IMR-90 (cell line): ENCODE results near the gene ATP2B2. TPM values are rescaled to one million over a fixed set of nuclear protein-coding genes. Genes with fewer than 3 reads are reported as not detected.

Experiments
- ATAC-seq: fragments of 200-7000 bp; cut with Tn5 transposase; 2 replicates; pipeline ENCODE4 v1.9.1; 2020; ENCODE audit warnings: low read depth, mild to moderate bottlenecking, moderate library complexity
- BruUV-seq: library from RNA; stranded (reverse); fragments of 400-500 nt; replicated peaks from 2 replicates; lab custom pipeline; 2021; lab: Mats Ljungman, UMichigan
- CTCF ChIA-PET: fragments of 300-600 bp; formaldehyde crosslinking; extraction: SDS; loops from one replicate; lab custom pipeline; 2021; ENCODE audit warnings: antibody characterized with exemption; lab: Yijun Ruan, JAX
- POLR2A ChIA-PET: fragments of 300-600 bp; sonication (Branson Sonifier 250); formaldehyde crosslinking; loops from one replicate; lab custom pipeline; 2022; ENCODE audit warnings: antibody characterized with exemption; ENCODE audit not compliant: unreplicated experiment; lab: Charles Lee
- DNase-seq: peaks from one replicate; pipeline ENCODE4 v3.0.0; 2013
- H2AFZ ChIP-seq: replicated peaks from 2 replicates; pipeline ENCODE3; 2013; ENCODE audit warnings: low read length, mild to moderate bottlenecking; ENCODE audit not compliant: poor library complexity
- H2AK5ac ChIP-seq: 2 replicates; pipeline ENCODE4 v1.6.1; 2013; ENCODE audit warnings: low read depth, low read length, inconsistent platforms
- H2AK9ac ChIP-seq: replicated peaks from 2 replicates; pipeline ENCODE3; 2013; ENCODE audit warnings: mild to moderate bottlenecking, low read depth, low read length, moderate library complexity; ENCODE audit not compliant: poor library complexity
- H2BK120ac ChIP-seq: 2 replicates; pipeline ENCODE4 v1.6.1; 2013; ENCODE audit warnings: low read depth, low read length, inconsistent platforms
- H2BK15ac ChIP-seq: 3 replicates; pipeline ENCODE4 v1.6.1; 2013; ENCODE audit warnings: low read depth, low read length, inconsistent platforms
- H2BK20ac ChIP-seq: 2 replicates; pipeline ENCODE4 v1.6.1; 2013; ENCODE audit warnings: low read depth, mild to moderate bottlenecking, inconsistent platforms, low read length, moderate library complexity
- H2BK5ac ChIP-seq: 2 replicates; pipeline ENCODE4 v1.6.1; 2013; ENCODE audit warnings: mild to moderate bottlenecking, low read depth, low read length, inconsistent platforms; ENCODE audit not compliant: poor library complexity, severe bottlenecking
- H3K14ac ChIP-seq: replicated peaks from 2 replicates; pipeline ENCODE4 v1.6.1; 2013; ENCODE audit warnings: low read depth, low read length, inconsistent platforms
- H3K18ac ChIP-seq: 2 replicates; pipeline ENCODE4 v1.6.1; 2013; ENCODE audit warnings: low read depth, low read length, control low read depth
- H3K23ac ChIP-seq: 2 replicates; pipeline ENCODE4 v1.6.1; 2013; ENCODE audit warnings: low read depth, low read length, inconsistent platforms
- H3K27ac ChIP-seq: 2 replicates; pipeline ENCODE4 v1.5.1; 2013; ENCODE audit warnings: mild to moderate bottlenecking, control low read depth, low read length; ENCODE audit not compliant: insufficient read depth
- H3K27me3 ChIP-seq: 2 replicates; pipeline ENCODE4 v1.6.1; 2013; ENCODE audit warnings: low read length; ENCODE audit not compliant: control insufficient read depth, insufficient read depth
- H3K36me3 ChIP-seq: 2 replicates; pipeline ENCODE4 v1.6.1; 2013; ENCODE audit warnings: low read length, mixed read lengths; ENCODE audit not compliant: control insufficient read depth, insufficient read depth
- H3K4ac ChIP-seq: 2 replicates; pipeline ENCODE4 v1.6.1; 2013; ENCODE audit warnings: low read depth, low read length, inconsistent platforms
- H3K4me1 ChIP-seq: 2 replicates; pipeline ENCODE4 v1.6.1; 2013; ENCODE audit warnings: low read length, mixed read lengths; ENCODE audit not compliant: control insufficient read depth, insufficient read depth
- H3K4me2 ChIP-seq: 2 replicates; pipeline ENCODE4 v1.6.1; 2013; ENCODE audit warnings: low read depth, mild to moderate bottlenecking, control low read depth, low read length, moderate library complexity
- H3K4me3 ChIP-seq: 2 replicates; pipeline ENCODE4 v1.5.1; 2013; ENCODE audit warnings: low read depth, mild to moderate bottlenecking, control low read depth, low read length, moderate library complexity; ENCODE audit not compliant: insufficient read depth
- H3K56ac ChIP-seq: 2 replicates; pipeline ENCODE4 v1.6.1; 2013; ENCODE audit warnings: low read length, inconsistent platforms; ENCODE audit not compliant: insufficient read depth; ENCODE audit errors: extremely low read depth
- H3K79me1 ChIP-seq, 2 experiments: 2 replicates each; pipeline ENCODE4 v1.6.1; 2013; ENCODE audit warnings: low read length in 2 of 2, inconsistent platforms in 1 of 2, low read depth in 1 of 2
- H3K9ac ChIP-seq: 2 replicates; pipeline ENCODE4 v1.6.1; 2013; ENCODE audit warnings: low read depth, low read length, control low read depth
- H3K9me1 ChIP-seq: 2 replicates; pipeline ENCODE4 v1.6.1; 2013; ENCODE audit warnings: low read length, inconsistent platforms; ENCODE audit not compliant: insufficient read depth
- H3K9me3 ChIP-seq: 2 replicates; pipeline ENCODE4 v1.6.1; 2013; ENCODE audit warnings: low read length; ENCODE audit not compliant: control insufficient read depth, insufficient read depth
- H4K20me1 ChIP-seq: 2 replicates; pipeline ENCODE4 v1.6.1; 2013; ENCODE audit warnings: low read length, inconsistent platforms; ENCODE audit not compliant: insufficient read depth
- H4K5ac ChIP-seq: 2 replicates; pipeline ENCODE4 v1.6.1; 2013; ENCODE audit warnings: mild to moderate bottlenecking, low read depth, low read length, control low read depth
- H4K8ac ChIP-seq, 2 experiments: 2 replicates each; pipeline ENCODE4 v1.6.1; 2013; ENCODE audit warnings: low read depth in 2 of 2, low read length in 2 of 2, control low read depth in 1 of 2, inconsistent platforms in 1 of 2
- H4K91ac ChIP-seq: 2 replicates; pipeline ENCODE4 v1.6.1; 2013; ENCODE audit warnings: low read depth, low read length, inconsistent platforms; ENCODE audit not compliant: insufficient read depth
- BHLHE40 ChIP-seq: fragments of 150-350 bp; IDR thresholded peaks from 2 replicates; pipeline ENCODE4 v1.6.1; 2016; ENCODE audit warnings: mild to moderate bottlenecking, low read depth, low read length
- CEBPB ChIP-seq: IDR thresholded peaks from 2 replicates; pipeline ENCODE4 v1.6.1; 2012; ENCODE audit warnings: low read depth, low read length, improper control_type of control experiment
- CHD1 ChIP-seq: IDR thresholded peaks from 2 replicates; pipeline ENCODE4 v1.6.1; 2012; ENCODE audit warnings: low read depth, low read length, improper control_type of control experiment
- FOS ChIP-seq: fragments of 150-350 bp; IDR thresholded peaks from 2 replicates; pipeline ENCODE4 v1.6.1; 2016; ENCODE audit warnings: low read depth, low read length
- MAFK ChIP-seq: IDR thresholded peaks from 2 replicates; pipeline ENCODE4 v1.6.1; 2012; ENCODE audit warnings: low read depth, low read length, improper control_type of control experiment
- MAZ ChIP-seq: IDR thresholded peaks from 2 replicates; pipeline ENCODE4 v1.6.1; 2012; ENCODE audit warnings: low read depth, mild to moderate bottlenecking, low read length, improper control_type of control experiment, moderate library complexity, borderline replicate concordance
- NFE2L2 ChIP-seq: fragments of 150-350 bp; IDR thresholded peaks from 2 replicates; pipeline ENCODE4 v1.6.1; 2016; ENCODE audit warnings: low read depth, mild to moderate bottlenecking, low read length
- POLR2A ChIP-seq: IDR thresholded peaks from 2 replicates; pipeline ENCODE4 v1.6.1; 2012; ENCODE audit warnings: mild to moderate bottlenecking, low read depth, low read length
- RAD21 ChIP-seq: IDR thresholded peaks from 2 replicates; pipeline ENCODE4 v1.6.1; 2012; ENCODE audit warnings: low read length, improper control_type of control experiment
- RFX5 ChIP-seq: IDR thresholded peaks from 2 replicates; pipeline ENCODE4 v1.8.0; 2012; ENCODE audit warnings: low read depth, mild to moderate bottlenecking, low read length, moderate library complexity
- SMC3 ChIP-seq: fragments of 150-350 bp; IDR thresholded peaks from 2 replicates; pipeline ENCODE4 v1.6.1; 2016; ENCODE audit warnings: low read depth, mild to moderate bottlenecking, antibody characterized with exemption, low read length, moderate library complexity
- WGBS, 2 experiments: methylation state at CpG; one replicate each; pipeline versions ENCODE4 v1.1.5 to v1.1.7; 2013; ENCODE audit warnings: missing lambda C conversion rate in 2 of 2; ENCODE audit not compliant: insufficient read length in 1 of 2; ENCODE audit errors: extremely low coverage in 2 of 2; 5-methylcytosine and 5-hydroxymethylcytosine counted together
- dilution Hi-C: fragments of 300-500 bp; cut with HindIII; formaldehyde crosslinking; loops from one replicate; pipeline ENCODE4 v1.14.3; 2018; ENCODE audit warnings: low sequenced_read_pairs; ENCODE audit not compliant: unreplicated experiment
- in situ Hi-C: fragments of 300-500 bp; cut with MboI; formaldehyde crosslinking; loops from 3 replicates; pipeline ENCODE4 v1.14.3; 2019; ENCODE audit warnings: low sequenced_read_pairs, inconsistent platforms, mixed read lengths
- intact Hi-C: fragments of 100-400 bp; cut with micrococcal nuclease; formaldehyde crosslinking; loops from 2 replicates; pipeline ENCODE4 v1.10.0; 2022
- polyA plus RNA-seq, 3 experiments: library from polyadenylated mRNA; depleted of rRNA; stranded (reverse); fragments of >200 nt; gene quantifications; 2 replicates each; pipeline ENCODE4 v1.2.3, GENCODE V29; 2012; ENCODE audit warnings: low replicate concordance in 1 of 3
- total RNA-seq: library from RNA; depleted of rRNA; stranded (reverse); fragments of >200 nt; gene quantifications from 2 replicates; pipeline ENCODE4 v1.2.3, GENCODE V29; 2012
- TF ChIP-seq, protein P1 (sequence below): fragments of 150-350 bp; IDR thresholded peaks from 2 replicates; pipeline ENCODE4 v1.6.1; 2016; ENCODE audit warnings: low read depth, mild to moderate bottlenecking, low read length, moderate library complexity, borderline replicate concordance

Gene ATP2B2
- total and polyA plus RNA-seq, 2 of the 4 experiments (the other 2 are of a cell fraction) = under 0.01 to 0.02 TPM

DNA sequence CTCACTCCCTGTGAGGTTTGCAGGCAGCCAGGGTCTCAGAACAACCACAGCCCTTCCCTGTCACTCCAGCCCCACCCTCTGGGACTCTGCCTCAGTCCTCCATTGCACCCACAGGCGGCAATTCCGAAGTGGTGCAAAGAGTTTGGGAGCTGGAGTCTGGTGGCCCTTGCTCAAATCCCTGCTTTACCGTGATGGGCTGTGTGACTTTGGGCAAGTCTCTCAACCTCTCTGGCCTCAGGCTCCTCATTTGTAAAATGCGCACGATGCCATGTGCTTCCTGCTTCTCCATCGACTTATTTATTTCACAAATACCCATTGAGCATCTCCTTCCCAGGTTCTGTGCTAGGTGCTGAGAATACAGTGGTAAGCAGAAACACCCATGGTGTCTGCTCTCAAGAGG, 7.3 kb upstream of the ATP2B2 start:
- DNase-seq (no peak), ATAC-seq (no peak)
- Histone ChIP-seq H4K20me1 (no peaks in the 10 kb centered on the region), H4K8ac (no peak overlapping the region), H3K79me1 (no peaks in the 10 kb centered on the region), H2AFZ (peak overlapping the region; percentile 13), H2AK9ac (no peak overlapping the region), H3K4me2 (no peak overlapping the region), H2BK15ac (no peak overlapping the region), H3K36me3 (no peaks in the 10 kb centered on the region), H3K4me3 (no peak overlapping the region), H3K4ac (no peak overlapping the region), H3K14ac (no peak overlapping the region), H4K91ac (no peak overlapping the region), H3K9me3 (no peaks in the 10 kb centered on the region), H4K5ac (no peak overlapping the region), H3K23ac (no peak overlapping the region), H2BK20ac (no peak overlapping the region), H3K27ac (no peak overlapping the region), H3K9ac (no peak overlapping the region), H3K18ac (no peak overlapping the region), H2BK5ac (no peak overlapping the region), H3K27me3 (peaks cover 31% of the 10 kb centered on the region), H3K4me1 (no peaks in the 10 kb centered on the region; the same call in 1 of the 2 replicates), H2BK120ac (no peak overlapping the region), H3K56ac (no peak overlapping the region), H2AK5ac (no peak overlapping the region), H3K9me1 (no peaks in the 10 kb centered on the region; the same call in 1 of the 2 replicates)
- WGBS, 2 experiments = no CpG with 5 or more reads among the region's 6 CpGs
- ChIA-PET CTCF (no interaction called here), POLR2A (no interaction called here)
- intact Hi-C loops (no loop called here), in situ Hi-C loops (no loop called here), dilution Hi-C loops (no loop called here)
- TF ChIP-seq RFX5 = no peak
- no peak for TF ChIP-seq RAD21
- TF ChIP-seq MAFK = no peak
- no peak for TF ChIP-seq CEBPB
- no peak for TF ChIP-seq SMC3
- TF ChIP-seq, protein P1, sequence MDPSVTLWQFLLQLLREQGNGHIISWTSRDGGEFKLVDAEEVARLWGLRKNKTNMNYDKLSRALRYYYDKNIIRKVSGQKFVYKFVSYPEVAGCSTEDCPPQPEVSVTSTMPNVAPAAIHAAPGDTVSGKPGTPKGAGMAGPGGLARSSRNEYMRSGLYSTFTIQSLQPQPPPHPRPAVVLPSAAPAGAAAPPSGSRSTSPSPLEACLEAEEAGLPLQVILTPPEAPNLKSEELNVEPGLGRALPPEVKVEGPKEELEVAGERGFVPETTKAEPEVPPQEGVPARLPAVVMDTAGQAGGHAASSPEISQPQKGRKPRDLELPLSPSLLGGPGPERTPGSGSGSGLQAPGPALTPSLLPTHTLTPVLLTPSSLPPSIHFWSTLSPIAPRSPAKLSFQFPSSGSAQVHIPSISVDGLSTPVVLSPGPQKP = no peak
- TF ChIP-seq BHLHE40 = no peak
- no peak for TF ChIP-seq CHD1
- TF ChIP-seq FOS = no peak
- no peak for TF ChIP-seq MAZ
- no peak for TF ChIP-seq NFE2L2
- TF ChIP-seq POLR2A = no peak
- BruUV-seq = no TSS peak
